K562 (cell line): Measurements from ENCODE around the gene ATP5F1D. TPM values are rescaled to one million over a fixed set of nuclear protein-coding genes. Genes with fewer than 3 reads are reported as not detected.

Experiments used
- HMGN3 ChIP-seq: IDR thresholded peaks from 2 replicates; pipeline ENCODE4 v1.6.1; 2011; ENCODE audit warnings: borderline replicate concordance, low read depth, mild to moderate bottlenecking, mixed read lengths, low read length; ENCODE audit not compliant: insufficient read length; ENCODE audit errors: extremely low read depth
- MTA3 ChIP-seq: fragments of 450-650 bp; formaldehyde crosslinking; IDR thresholded peaks from 2 replicates; pipeline ENCODE4 v1.6.1; 2017; ENCODE audit warnings: mild to moderate bottlenecking, borderline replicate concordance
- RAD21 ChIP-seq, 2 experiments: fragments of 250-450 bp in 1 of 2; fragments of 450-650 bp in 1 of 2; sonication (Bioruptor Pico) in 1 of 2; formaldehyde crosslinking in 1 of 2; IDR thresholded peaks in 1 of 2; conservative IDR thresholded peaks in 1 of 2; 2 replicates each; pipeline versions ENCODE4 v1.4.0 to v1.8.0; 2020 to 2022; ENCODE audit warnings: mild to moderate bottlenecking in 2 of 2, moderate library complexity in 1 of 2
- TCF7 ChIP-seq: sonication (generic); IDR thresholded peaks from 2 replicates; pipeline ENCODE4 v1.6.1; 2016; ENCODE audit warnings: antibody characterized with exemption, borderline replicate concordance
- TCFL5 ChIP-seq: fragments of 250-450 bp; sonication (Bioruptor Pico); conservative IDR thresholded peaks from 2 replicates; pipeline ENCODE4 v1.6.1; 2021; ENCODE audit warnings: mild to moderate bottlenecking, moderate library complexity, matching md5 sums
- THAP7 ChIP-seq: fragments of 250-450 bp; sonication (Bioruptor Pico); IDR thresholded peaks from 2 replicates; pipeline ENCODE4 v1.5.0; 2021
- polyA plus RNA-seq, 8 experiments: library from polyadenylated mRNA; depleted of rRNA in 4 of 8; stranded (reverse) in 5 of 8; unstranded in 3 of 8; fragments of >200 nt; fragmentation: Nextera tagmentation in 2 of 8; fragmentation: Illumina TruSeq in 1 of 8; extraction: Ambion mirVana in 2 of 8; extraction: Trizol in 1 of 8; gene quantifications; 2 replicates each; pipeline versions ENCODE4 v1.2.1 to v1.2.3, GENCODE V29; 2011 to 2014; ENCODE audit warnings: inconsistent platforms in 1 of 8, missing spikeins in 1 of 8
- total RNA-seq, 7 experiments: library from RNA; depleted of rRNA in 6 of 7; stranded (reverse); fragments of >200 nt in 6 of 7; fragmentation: Illumina TruSeq in 2 of 7; extraction: Trizol in 2 of 7; gene quantifications; 2 replicates each; pipeline versions ENCODE4 v1.2.1 to v1.2.3, GENCODE V29; 2011 to 2021; ENCODE audit warnings: low replicate concordance in 1 of 7
- TF ChIP-seq, protein P1 (sequence below): fragments of 450-650 bp; formaldehyde crosslinking; IDR thresholded peaks from 2 replicates; pipeline ENCODE4 v1.4.0; 2020; ENCODE audit warnings: mild to moderate bottlenecking, mixed read lengths
- TF ChIP-seq, protein P2 (sequence below), 3 experiments: fragments of 200-800 bp in 1 of 3; sonication (Bioruptor generic) in 1 of 3; sonication (generic) in 1 of 3; formaldehyde crosslinking in 1 of 3; IDR thresholded peaks; 2 replicates each; pipeline versions ENCODE4 v1.6.1 to v1.8.0; 2016 to 2022; ENCODE audit warnings: mild to moderate bottlenecking in 2 of 3, missing compliant biosample characterization in 2 of 3, missing genetic modification characterization in 2 of 3, missing genetic modification reagents in 1 of 3

The ATP5F1D gene
- total and polyA plus RNA-seq, 9 of the 15 experiments (the other 6 are each of a cell fraction or from before 2014, with no cell fraction given): 3.9 to 409 (median 36.8) TPM

- TF ChIP-seq, protein P1, sequence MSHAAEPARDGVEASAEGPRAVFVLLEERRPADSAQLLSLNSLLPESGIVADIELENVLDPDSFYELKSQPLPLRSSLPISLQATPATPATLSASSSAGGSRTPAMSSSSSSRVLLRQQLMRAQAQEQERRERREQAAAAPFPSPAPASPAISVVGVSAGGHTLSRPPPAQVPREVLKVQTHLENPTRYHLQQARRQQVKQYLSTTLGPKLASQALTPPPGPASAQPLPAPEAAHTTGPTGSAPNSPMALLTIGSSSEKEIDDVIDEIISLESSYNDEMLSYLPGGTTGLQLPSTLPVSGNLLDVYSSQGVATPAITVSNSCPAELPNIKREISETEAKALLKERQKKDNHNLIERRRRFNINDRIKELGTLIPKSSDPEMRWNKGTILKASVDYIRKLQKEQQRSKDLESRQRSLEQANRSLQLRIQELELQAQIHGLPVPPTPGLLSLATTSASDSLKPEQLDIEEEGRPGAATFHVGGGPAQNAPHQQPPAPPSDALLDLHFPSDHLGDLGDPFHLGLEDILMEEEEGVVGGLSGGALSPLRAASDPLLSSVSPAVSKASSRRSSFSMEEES (CRISPR knock-in tag): no peak
- TF ChIP-seq, protein P2, sequence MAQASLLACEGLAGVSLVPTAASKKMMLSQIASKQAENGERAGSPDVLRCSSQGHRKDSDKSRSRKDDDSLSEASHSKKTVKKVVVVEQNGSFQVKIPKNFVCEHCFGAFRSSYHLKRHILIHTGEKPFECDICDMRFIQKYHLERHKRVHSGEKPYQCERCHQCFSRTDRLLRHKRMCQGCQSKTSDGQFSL (CRISPR knock-in tag; IDR thresholded peaks at IDR 0.05): peak; percentile 95
- TF ChIP-seq, protein P2 (tag; IDR thresholded peaks at IDR 0.05): peak in 1 of 2 experiments; percentile 93; a peak in 2 of 4 replicates
- TF ChIP-seq RAD21 (CRISPR knock-in tag; conservative IDR thresholded peaks at IDR 0.05 in 1 of 2, IDR thresholded peaks at IDR 0.05 in 1 of 2) (no peak), MTA3 (peak; percentile 52; the same call in 1 of the 2 replicates), TCF7 (peak; percentile 96), THAP7 (CRISPR knock-in tag) (peak; percentile 87), TCFL5 (CRISPR knock-in tag) (no peak), HMGN3 (peak; percentile 58)
These were observed 24.8 kb downstream of the ATP5F1D start (continued) for GRCh38 chr19:1266129-1266915.
